CD1c-positive myeloid dendritic cell (primary cell): ENCODE results near the gene SLCO3A1.

Experiments
- DNase-seq: peaks from one replicate; pipeline ENCODE4 v3.0.0-alpha.2; 2016; ENCODE audit errors: extremely low spot score

The SLCO3A1 gene

GRCh38 chr15:92122259-92122658 is 268.8 kb downstream of the SLCO3A1 start:
- DNase-seq: no peak

- DNase-seq: no peak
Observed at GRCh38 chr15:92123962-92124656, 270.6 kb downstream of the SLCO3A1 start.

- no peak for DNase-seq
Observed at GRCh38 chr15:92124657-92125010, 271.1 kb downstream of the SLCO3A1 start.

GRCh38 chr15:92128788-92129187 is 275.3 kb downstream of the SLCO3A1 start:
- DNase-seq: no peak

GRCh38 chr15:92130244-92130643 is 276.7 kb downstream of the SLCO3A1 start:
- DNase-seq: no peak

- DNase-seq: no peak
Observed at GRCh38 chr15:92130906-92131305, 277.4 kb downstream of the SLCO3A1 start.

GRCh38 chr15:92132982-92133755 is 279.7 kb downstream of the SLCO3A1 start:
- DNase-seq: no peak

- no peak for DNase-seq
Observed at GRCh38 chr15:92140796-92141195, 287.3 kb downstream of the SLCO3A1 start.

GRCh38 chr15:92141607-92142006 is 288.1 kb downstream of the SLCO3A1 start:
- DNase-seq: no peak

GRCh38 chr15:92142242-92143232 is 289.0 kb downstream of the SLCO3A1 start:
- DNase-seq: no peak

GRCh38 chr15:92143765-92144164 is 290.3 kb downstream of the SLCO3A1 start:
- no peak for DNase-seq

GRCh38 chr15:92146511-92147150 is 293.1 kb downstream of the SLCO3A1 start:
- DNase-seq: no peak

- no peak for DNase-seq
Observed at GRCh38 chr15:92149029-92149428, 295.5 kb downstream of the SLCO3A1 start.

- DNase-seq: no peak
Observed at GRCh38 chr15:92149465-92149864, 296.0 kb downstream of the SLCO3A1 start.

GRCh38 chr15:92151168-92151567 is 297.7 kb downstream of the SLCO3A1 start:
- no peak for DNase-seq

GRCh38 chr15:92151741-92152140 is 298.2 kb downstream of the SLCO3A1 start:
- DNase-seq: no peak

GRCh38 chr15:92152983-92153382 is 299.5 kb downstream of the SLCO3A1 start:
- no peak for DNase-seq

GRCh38 chr15:92153620-92154019 is 300.1 kb downstream of the SLCO3A1 start:
- no peak for DNase-seq

GRCh38 chr15:92155934-92156333 is 302.4 kb downstream of the SLCO3A1 start:
- DNase-seq: no peak

- no peak for DNase-seq
Observed at GRCh38 chr15:92157666-92158298, 304.3 kb downstream of the SLCO3A1 start.

- DNase-seq: peak; percentile 1
Observed at GRCh38 chr15:92158426-92158825, 304.9 kb downstream of the SLCO3A1 start.
